GM19240 (cell line): Measurements from ENCODE around the gene S100G.

Experiments
- DNase-seq: peaks from one replicate; pipeline ENCODE4 v3.0.0; 2011; ENCODE audit warnings: low spot score; ENCODE audit not compliant: insufficient read length

The S100G gene

DNA sequence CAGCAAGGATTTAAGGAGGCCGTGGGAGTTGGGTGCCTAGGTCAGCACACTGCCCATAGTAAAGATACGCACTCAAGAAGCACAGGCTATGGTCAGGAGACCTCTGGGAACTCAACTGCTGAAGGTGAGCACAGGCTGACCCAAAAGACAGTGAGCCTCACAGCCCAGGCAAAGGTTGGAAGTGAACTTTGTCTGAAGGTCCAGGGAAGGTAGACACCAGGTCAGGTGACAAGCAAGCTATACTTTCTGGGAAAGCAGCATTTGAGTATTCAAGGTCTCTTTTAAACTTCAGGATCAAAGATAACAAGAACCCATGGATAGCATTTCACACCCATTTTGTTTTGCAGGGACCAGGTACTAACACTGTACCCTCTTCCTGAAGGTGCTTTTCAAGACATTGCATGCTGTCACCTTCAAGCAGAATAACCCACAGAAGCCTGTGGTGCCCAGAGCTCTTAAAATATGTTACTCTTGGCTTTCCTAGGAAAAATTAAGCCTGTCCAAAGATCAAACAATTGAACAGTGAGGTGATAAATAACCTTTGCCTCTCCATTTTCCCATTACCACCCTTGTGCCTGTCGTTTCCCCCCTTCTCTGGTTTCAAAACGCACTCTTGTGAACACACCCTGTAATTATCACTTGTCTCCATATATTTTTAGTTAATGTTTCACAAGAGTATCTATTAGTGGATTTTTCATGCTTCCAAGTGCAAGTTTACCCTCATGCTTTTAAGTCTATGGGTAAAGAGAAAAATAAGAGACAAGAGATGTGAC lies 3.4 kb upstream of the S100G start:
- no peak for DNase-seq

DNA sequence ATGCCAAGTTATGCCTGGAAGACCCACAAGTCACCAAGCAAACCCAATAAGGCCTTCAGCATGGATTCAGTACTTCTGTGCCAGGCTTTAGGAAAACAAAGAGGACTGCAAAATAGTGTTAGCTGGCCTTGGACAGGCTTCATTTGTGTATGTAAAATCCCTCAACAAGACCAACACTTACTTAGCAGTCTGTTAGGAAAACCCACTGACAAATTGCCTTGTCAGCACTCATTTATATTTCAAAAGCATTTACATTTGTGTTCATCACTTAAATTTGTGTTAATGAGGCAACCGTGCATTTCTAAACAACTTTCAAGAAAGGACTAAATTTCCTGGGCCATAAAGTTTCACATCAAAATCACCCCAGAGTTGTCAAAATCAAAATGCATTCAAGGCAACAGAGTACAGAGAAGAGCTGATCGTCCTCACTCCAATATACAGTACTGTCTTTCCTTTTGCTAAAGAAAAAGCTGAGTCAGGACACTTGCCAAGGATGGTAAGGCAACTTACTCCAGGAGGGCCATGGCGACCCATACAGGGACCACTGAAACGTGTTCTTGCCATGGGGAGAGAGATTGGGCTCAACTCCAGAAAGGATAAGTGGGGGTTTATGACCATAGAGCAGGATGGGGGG lies 1.6 kb downstream of the S100G start:
- DNase-seq = no peak

DNA sequence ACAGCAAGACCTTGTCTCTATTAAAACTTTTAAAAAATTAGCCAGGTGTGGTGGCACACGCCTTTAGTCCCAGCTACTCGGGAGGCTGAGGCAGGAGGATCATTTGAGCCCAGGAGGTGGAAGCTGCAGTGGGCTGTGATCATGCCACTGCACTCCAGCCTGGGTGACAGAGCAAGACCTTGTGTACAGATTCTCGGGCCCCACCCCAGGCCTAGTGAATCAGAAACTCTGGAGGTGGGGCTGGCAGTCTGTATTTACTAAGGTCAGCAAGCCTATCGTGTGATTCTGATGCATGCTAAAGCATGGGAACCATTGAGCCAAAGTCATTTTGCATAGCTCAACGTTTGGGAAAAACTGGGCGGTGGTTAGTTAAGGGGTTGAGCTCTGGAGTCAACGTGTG lies 3.5 kb downstream of the S100G start:
- no peak for DNase-seq

DNA sequence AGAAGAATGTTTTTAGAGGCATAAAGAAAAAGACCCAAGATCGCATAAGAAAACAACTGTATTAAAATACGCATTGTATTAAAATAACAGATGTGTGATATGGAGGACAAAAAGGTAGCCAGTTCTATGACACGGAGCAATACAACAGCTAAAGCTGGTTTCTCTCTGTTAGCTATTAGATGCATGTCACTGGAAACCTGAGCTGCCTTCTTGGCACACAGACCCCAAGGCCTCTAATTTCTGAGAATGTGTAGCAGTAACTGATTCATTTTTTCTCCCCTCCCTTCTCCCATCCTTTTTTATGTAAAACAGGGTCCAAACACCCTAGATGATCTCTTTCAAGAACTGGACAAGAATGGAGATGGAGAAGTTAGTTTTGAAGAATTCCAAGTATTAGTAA lies 4.1 kb downstream of the S100G start:
- no peak for DNase-seq

DNA sequence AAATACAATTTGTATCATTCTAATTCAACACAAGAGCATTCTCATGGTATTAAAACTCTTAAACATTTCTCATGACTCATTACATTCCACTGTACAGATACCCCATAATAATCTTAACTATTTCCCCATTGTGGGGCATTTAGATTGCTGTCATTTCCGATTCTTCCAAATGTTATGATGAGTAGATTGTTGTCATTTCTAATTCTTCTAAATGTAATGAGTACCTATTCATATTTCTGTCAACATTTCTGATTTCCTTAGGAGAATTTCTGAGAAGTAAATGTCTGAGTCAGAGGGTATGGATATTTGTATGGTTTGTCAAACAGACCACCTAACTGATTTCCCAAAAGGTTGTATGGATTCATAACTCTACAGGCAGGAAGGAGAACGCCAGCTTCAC lies 8.3 kb downstream of the S100G start:
- DNase-seq = no peak

- no peak for DNase-seq
Observed at GRCh38 chrX:16659321-16659720, 9.4 kb downstream of the S100G start.

- no peak for DNase-seq
Observed at GRCh38 chrX:16661495-16661894, 11.5 kb downstream of the S100G start.

DNA sequence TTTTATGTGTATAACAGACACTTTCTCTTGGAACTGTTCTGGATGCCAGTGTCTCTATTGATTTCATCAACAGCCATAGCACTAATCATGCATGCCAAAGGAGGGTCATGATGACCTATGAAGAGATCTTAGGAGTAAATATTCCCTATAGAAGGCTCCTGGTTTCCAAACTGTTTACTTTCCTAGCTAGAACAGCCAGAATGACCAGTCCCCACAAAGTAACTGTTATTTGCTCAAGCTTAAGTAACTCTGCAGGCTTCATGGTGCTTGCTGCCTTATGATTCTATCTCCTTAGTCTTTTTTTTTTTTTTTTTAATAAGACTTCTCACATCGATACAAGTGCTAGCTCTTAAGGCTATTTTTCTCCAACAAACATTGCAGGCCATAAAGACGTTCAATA lies 12.4 kb downstream of the S100G start:
- DNase-seq = no peak

DNA sequence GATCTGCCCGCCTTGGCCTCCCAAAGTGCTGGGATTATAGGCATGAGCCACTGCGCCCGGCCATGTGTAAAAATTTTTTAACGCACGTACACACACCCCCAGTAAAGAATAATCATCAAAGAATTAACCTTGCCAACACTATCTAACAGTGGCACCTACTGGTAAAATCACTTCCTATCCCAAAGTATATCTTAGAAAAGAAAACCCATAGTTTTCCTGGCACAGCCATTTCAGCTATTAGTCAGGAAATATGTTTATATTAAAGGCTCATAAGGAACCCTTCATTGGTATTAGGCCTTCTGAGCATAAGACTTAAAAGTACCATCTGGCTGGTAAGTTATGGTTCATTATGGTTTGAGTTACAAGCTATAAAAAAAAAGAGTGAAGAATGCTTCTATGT lies 14.1 kb downstream of the S100G start:
- no peak for DNase-seq

DNA sequence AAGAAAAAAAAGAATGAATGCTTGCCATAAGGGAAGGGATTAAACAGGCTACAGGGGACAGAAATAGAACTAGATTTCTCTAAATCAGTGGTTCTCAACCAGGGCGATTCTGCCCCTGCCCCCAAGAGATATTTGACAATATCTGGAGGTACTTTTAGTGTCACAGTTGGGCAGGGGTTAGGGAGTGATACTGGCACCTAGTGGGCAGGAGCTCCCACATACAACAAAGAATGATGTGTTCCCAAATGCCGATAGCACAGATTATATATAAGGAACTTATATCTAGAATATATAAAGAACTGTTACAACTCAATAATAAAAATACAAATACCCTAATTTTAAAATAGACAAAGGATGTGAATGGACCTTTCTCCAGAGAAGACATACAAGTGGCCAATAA lies 14.7 kb downstream of the S100G start:
- DNase-seq = no peak

GRCh38 chrX:16665089-16665488 lies 15.1 kb downstream of the S100G start:
- DNase-seq = no peak

GRCh38 chrX:16666541-16666940 lies 16.6 kb downstream of the S100G start:
- DNase-seq = no peak

GRCh38 chrX:16671005-16671404 lies 21.0 kb downstream of the S100G start:
- DNase-seq = no peak

- DNase-seq = no peak
Observed at GRCh38 chrX:16678689-16679088, 28.7 kb downstream of the S100G start.

- no peak for DNase-seq
Observed at GRCh38 chrX:16683007-16683664, 33.2 kb downstream of the S100G start.

DNA sequence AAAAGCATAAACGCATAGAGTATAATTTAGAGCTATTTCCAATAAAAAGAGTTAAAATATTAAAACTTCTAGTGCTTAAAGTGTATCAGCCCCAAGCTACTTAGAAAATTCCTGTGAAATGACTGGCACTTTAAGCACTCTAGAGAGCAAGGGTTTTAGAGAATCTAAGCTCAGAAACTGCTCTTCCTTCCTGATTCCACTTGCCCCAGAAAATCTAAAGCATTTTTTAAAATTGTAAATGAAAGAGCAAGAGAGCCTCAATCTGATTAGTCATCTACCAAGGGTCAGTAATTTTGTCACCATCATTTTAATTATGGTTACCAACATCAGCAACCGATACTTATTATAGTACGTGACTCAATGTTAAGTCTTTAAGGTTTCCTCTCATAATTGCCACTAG lies 37.6 kb downstream of the S100G start:
- DNase-seq = no peak

DNA sequence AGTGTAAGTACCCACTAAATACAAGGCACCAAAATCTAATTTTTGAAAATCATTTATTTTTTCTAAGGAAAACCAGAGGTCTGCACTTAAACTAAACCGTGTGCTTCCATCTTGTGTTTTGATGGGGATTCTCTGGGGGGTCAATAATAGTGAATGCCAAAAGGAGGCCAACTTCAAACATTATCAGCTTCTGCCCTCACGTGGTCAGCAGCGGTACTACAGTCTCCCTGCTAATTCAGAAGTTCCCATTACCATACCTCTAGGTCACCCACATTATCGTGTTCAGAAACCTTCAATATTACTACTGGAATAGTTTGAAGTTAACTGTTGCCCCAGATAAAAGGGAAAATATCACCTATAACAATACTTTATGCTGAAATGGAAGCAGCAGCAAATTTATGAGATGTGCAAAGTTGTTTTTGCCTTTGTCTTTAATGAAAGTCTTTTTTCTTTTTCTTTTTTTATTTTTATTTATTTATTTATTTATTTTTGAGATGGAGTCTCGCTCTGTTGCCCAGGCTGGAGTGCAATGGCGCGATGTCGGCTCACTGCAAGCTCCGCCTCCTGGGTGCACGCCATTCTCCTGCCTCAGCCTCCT lies 45.2 kb downstream of the S100G start:
- DNase-seq = peak; percentile 36

DNA sequence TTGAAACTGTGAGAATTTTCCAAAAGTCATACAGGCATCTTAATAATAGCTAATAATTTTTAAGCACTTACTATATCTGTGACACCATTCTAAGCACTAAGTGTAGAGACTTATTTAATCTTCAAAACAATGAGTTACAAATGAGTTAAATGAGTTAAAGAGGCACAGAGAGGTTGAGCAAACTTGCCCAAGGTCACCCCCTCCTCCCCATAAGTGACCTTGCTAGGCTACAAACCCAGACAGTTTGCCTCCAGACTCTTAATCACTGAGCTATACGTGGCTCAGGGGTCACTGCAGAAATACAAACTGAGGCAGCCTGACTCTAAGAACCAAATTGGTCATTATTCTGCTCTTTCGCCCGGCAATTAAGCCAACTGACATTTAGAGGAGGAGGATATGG lies 47.0 kb downstream of the S100G start:
- DNase-seq = no peak

- DNase-seq = no peak
Observed at GRCh38 chrX:16699389-16699788, 49.4 kb downstream of the S100G start.

GRCh38 chrX:16700734-16701133 lies 50.8 kb downstream of the S100G start:
- no peak for DNase-seq

DNA sequence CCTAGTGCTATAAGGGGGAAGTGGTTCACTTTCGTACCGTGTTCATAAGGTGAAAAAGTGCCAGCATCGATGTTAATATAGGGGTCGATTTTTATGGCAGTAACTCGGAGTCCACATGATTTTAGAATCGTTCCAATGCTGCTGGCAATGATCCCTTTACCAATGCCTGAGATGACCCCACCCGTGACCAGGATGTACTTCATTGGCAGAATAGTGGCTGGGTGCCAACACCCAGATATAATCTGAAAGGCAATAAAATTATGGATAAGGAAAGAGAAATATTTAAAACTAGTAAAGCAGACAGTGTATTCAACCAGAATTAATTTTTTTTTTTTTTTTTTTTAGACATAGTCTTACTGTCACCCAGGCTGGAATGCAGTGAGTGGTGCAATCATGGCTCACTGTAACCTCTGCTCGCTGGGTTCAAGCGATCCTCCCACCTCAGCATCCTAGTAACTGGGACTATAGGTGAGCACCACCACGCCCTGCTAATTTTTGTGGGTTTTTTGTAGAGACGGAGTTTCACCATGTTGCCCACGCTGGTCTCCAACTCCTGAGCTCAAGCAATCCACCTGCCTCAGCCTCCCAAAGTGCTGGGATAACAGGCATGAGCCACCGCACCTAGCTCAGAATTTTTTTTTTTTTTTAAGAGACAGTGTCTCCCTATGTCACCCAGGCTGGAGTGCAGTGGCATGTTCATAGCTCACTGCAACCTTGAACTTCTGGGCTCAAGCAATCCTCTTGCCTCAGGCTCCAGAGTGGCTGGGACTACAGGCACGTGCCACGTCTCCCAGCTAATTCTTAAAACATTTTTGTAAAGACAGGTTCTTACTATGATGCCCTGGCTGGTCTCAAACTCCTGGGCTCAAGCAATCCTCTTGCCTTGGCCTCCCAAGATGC lies 53.0 kb downstream of the S100G start:
- no peak for DNase-seq
